ENCODE data around the gene ACAA2.
"Not testable (repeated sequence)": the region's sequence is repeated elsewhere in the genome, so short reads cannot be mapped to it uniquely, and the experiment has no call there.

ACAA2 gene

GRCh38 chr18:49844903-49845302 lies 31.6 kb upstream of the ACAA2 start:
- no peak for DNase-seq (ENCODE audit: low spot score)

DNA sequence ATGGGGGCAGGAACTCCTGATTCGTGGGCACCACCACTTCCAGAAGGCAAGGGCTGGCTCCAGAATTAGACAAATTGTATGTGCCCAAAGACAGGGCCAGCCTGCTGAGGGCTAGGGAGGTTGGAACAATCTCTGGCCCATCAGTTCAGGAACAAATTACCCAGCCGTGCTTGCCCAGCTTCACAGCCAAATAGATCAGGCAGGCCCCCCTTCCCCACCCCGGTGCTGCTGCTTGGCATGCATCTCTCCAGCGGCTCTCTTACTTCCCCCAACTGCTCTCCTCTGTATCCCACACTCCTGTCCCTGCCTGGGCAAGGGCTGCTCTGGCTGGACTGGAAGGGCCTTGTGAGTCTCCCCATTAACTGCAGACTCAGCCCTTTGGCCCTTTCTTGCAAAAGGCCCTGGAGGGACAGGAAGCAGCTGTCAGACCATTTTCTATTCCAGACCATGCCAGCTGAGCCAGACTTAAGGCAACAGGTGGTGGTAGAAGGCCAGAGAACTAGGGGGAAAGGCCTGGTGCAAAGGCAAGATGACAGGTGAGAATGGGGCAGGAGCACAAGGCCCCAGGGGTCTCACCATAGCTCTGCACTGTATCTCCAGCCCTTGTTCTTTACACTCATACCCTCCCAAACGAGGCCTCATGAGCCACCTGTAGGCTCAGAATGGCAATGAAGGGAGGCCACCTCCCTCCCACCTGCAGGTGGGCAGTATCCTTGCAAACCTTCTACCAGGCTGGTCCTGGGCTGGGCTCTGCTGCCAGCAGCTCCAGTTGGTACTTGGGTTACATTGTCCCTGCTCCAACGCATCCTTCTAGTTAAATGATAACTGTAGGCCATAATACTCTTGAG lies 30.7 kb upstream of the ACAA2 start:
- no peak for DNase-seq (ENCODE audit: low spot score)

DNA sequence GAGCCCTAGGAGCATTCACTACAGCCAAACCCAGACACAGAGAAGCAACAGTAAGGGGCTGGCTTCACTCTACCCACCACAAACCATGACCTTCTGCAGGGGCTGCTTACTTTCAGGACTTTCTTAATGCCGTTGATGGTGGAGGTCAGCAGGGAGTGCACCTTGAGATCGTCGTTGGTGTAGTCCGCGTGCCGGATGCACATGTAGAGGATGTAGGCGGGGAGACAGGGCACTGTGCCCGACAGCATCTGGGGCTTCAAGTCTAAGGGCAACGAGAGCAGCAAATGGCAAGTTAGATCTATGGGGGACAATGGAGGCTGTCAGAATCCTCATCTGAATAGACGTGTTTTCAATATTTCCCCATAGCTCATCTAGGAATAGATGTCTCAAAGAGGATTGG lies 29.8 kb upstream of the ACAA2 start:
- DNase-seq (ENCODE audit: low spot score), result no peak

DNA sequence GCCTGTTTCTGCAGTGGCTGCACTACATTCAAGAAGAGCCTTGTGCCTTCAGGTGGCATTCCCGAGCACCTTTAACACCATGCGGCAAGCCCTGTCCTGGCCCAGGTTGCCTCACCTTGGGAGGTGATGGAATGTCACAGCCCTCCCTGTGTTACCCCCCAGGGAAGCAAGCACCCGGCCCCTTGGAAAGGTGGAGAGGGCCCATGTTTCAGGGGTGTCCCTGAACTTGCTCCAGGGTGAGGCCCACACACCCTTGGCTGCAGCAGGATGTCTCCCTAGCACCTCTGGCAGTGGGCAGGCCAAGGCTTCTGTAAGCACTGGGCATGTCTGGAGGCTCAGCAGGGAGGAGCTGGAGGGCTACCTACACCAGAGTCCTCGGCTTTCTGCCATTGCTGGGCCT lies 29.3 kb upstream of the ACAA2 start:
- DNase-seq (ENCODE audit: low spot score), result no peak

- DNase-seq (ENCODE audit: low spot score), result no peak
Measured at GRCh38 chr18:49841236-49842217, 28.2 kb upstream of the ACAA2 start.

DNA sequence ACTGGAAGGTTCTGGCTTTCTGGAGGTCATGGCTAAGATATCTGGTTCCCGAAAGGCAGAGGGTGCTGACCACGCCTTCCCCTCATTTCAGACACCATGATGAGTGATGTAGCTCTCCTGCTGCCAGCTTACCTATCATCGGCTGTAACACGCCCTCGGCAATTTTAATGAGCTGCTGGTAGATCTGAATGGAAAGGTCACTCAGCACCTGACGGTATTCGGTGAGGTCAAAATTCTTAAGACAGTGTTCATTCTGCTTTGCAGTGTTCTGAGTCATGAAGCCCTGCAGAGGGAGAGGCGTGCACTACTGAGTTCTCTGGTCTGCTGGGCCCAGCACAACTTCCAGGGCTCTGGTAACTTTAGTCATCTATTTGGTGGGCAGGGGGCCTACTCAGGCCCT lies 25.7 kb upstream of the ACAA2 start:
- DNase-seq (ENCODE audit: low spot score), result no peak

DNA sequence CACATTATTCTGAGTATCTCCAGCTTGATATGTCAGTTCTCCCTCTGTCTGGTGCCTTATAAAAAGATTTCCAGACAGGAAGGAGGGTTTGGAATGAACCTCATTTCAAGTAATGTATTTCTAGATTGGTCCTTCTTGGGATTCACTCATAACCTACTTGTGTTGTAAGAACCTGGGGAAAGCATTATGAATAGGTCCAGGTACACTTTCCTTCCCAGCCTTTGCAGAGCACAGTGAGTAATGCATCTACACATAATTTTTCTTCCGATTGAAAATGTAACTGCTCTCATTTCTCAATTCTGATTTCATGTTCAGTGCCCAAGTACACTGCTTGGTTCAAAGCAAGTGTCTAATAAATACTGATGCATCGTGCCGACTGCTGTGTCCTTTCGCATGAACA lies 25.0 kb upstream of the ACAA2 start:
- no peak for DNase-seq (ENCODE audit: low spot score)

- no peak for DNase-seq (ENCODE audit: low spot score)
Measured at GRCh38 chr18:49837889-49838288, 24.6 kb upstream of the ACAA2 start.

GRCh38 chr18:49837316-49837835 lies 24.0 kb upstream of the ACAA2 start:
- not testable (repeated sequence) for DNase-seq (ENCODE audit: low spot score)

- DNase-seq (ENCODE audit: low spot score), result no peak
Measured at GRCh38 chr18:49835405-49835804, 22.1 kb upstream of the ACAA2 start.

DNA sequence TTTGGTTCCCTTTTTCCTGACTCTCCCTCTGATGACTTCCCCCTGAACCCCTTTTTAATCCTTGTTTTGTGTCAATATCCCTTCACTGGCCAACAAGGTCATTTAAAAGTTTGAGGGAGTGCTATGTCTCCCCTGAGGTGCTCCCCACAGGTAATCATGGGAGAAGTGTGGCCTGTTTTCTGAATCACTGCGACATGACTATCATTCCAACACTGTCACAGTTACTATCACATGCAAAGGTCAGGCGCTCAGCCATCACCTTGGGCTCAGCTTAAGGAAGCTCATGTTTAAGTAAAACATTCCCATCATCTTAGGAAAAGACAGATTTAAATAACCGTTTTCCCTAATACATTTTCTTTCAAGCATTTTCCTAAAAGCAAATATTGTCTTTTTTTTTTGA lies 20.9 kb upstream of the ACAA2 start:
- DNase-seq (ENCODE audit: low spot score), result no peak

GRCh38 chr18:49833814-49834213 lies 20.5 kb upstream of the ACAA2 start:
- DNase-seq (ENCODE audit: low spot score), result no peak

DNA sequence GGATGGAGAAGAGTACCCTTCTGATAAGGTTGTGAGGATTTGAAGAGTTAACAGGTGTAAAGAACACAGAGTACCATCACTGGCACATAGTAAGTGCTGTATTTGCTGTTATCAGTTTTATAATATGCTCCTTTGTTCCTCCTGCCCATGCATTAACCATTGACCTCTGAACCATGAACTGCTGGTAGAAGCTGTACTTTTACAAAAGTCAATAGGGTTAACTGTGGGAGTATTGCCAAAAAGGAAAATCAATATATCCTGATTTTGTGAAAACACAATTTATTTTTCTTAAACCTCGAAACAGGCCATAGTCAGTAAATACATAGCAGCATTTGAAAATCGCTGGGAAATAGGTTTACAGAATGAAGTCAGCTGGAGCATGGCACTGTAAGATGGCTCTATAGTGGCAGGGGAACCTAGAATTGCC lies 18.9 kb upstream of the ACAA2 start:
- DNase-seq (ENCODE audit: low spot score), result no peak

DNA sequence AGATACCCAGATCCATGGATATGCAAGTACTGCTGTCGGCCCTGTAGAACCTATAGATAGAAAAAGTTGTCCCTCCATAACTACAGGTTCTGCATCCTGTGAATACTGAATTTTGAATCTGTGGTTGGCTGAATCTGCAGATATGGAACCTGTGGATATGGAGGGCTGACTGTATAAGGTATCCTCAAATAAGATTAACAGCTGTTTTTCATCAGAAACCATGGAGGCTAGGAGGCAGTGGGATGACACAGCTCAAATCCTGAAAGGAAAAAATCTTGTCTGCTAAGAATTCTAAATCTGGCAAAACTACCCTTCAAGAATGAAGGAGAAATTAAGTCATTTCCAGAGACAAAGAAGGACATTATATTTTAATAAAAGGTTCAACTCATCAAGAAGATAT lies 14.7 kb upstream of the ACAA2 start:
- DNase-seq (ENCODE audit: low spot score), result no peak

- DNase-seq (ENCODE audit: low spot score), result no peak
Measured at GRCh38 chr18:49819823-49820671, 6.7 kb upstream of the ACAA2 start.

DNA sequence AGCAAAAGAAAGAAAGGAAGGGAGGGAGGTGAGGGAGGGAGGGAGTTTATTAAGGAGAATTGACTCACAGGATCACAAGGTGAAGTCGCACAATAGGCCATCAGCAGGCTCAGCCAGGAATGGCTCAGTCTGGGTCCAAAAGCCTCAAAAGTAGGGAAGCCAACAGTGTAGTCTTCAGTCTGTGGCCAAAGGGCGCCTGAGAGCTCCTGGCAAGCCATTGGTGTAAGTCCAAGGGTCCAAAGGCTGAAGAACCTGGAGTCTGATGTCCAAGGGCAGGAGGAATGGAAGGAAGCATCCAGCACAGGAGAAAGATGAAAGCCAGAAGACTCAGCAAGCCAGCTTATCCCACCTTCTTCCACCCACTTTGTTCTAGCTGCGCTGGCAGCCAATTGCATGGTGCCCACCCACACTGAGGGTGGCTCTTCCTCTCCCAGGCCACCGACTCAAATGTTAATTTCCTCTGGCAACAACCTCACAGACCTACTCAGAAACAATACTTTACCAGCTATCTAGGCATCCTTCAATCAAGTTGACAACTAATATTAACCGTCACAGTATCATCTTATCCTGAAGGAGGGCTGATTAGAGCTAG lies 5.8 kb upstream of the ACAA2 start:
- DNase-seq (ENCODE audit: low spot score), result no peak

- DNase-seq (ENCODE audit: low spot score), result no peak
Measured at GRCh38 chr18:49817947-49818346, 4.6 kb upstream of the ACAA2 start.

DNA sequence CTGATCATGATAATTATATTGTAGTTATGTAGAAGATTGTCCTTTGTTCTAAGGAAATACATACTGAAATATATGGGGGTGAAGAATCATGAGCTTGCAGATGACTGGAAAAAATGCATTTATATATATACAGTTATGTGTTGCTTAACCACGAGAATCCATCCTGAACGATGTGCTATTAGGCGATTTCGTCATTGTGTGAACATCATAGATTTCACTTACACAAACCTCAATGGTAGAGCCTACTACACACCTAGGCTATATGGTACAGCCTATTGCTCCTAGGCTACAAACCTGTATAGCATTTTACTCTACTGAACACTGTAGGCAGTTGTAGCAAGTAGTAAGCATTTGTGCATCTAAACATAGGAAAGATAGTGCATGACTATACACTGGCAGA lies 2.6 kb upstream of the ACAA2 start:
- DNase-seq (ENCODE audit: low spot score), result no peak

DNA sequence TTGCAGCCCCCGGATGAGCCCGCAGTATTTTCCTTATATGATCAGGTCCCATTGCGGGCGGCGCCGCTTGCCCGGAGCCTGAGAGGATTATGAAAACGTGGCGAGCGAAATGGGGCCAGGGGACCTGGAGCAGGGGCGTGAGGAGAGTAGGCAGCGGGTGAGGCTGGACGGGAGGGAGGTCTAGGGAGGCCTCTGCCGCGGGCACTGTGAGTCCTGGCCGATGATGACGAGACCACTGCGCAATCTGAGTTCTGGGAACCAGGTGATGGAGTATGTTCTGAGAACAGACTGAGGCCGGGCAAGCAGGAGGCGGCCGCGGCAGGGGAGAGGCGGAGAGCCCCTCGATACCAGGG lies 790 bp upstream of the ACAA2 start:
- DNase-seq (ENCODE audit: low spot score), result peak; percentile 21

GRCh38 chr18:49813069-49813318 lies 339 bp downstream of the ACAA2 start:
- no peak for DNase-seq (ENCODE audit: low spot score)

GRCh38 chr18:49812286-49813068 lies 856 bp downstream of the ACAA2 start:
- peak; percentile 18 for DNase-seq (ENCODE audit: low spot score)
